Testis (tissue), 2 donors: ENCODE results near the gene CAMTA2.

ENCODE experiments used
- CTCF ChIP-seq, 3 experiments: fragments of 450-650 bp in 2 of 3; fragments of 200-600 bp in 1 of 3; sonication (generic) in 1 of 3; IDR thresholded peaks; one replicate each; pipeline ENCODE4 v1.5.1; 2016 to 2019; ENCODE audit warnings: antibody characterized with exemption in 3 of 3, mild to moderate bottlenecking in 2 of 3, moderate library complexity in 1 of 3
- POLR2A ChIP-seq: fragments of 450-650 bp; IDR thresholded peaks from one replicate; pipeline ENCODE4 v1.6.1; 2017; ENCODE audit warnings: antibody characterized with exemption, mild to moderate bottlenecking, moderate library complexity

- TF ChIP-seq CTCF (IDR thresholded peaks at IDR 0.05) (no peak), POLR2A (no peak)
These were observed 32.0 kb upstream of the CAMTA2 start for GRCh38 chr17:5019475-5019956.
